Neural cell (in vitro differentiated cells): Measurements from ENCODE around the gene FAM98B.

Source experiments
- CTCF ChIP-seq: fragments of 450-650 bp; IDR thresholded peaks from 2 replicates; pipeline ENCODE4 v1.5.1; 2014; ENCODE audit warnings: antibody characterized with exemption, mild to moderate bottlenecking, moderate library complexity; ENCODE audit not compliant: poor library complexity, severe bottlenecking
- EP300 ChIP-seq: fragments of 450-650 bp; conservative IDR thresholded peaks from 2 replicates; pipeline ENCODE4 v1.6.1; 2014; ENCODE audit warnings: antibody characterized with exemption, mild to moderate bottlenecking, moderate library complexity; ENCODE audit not compliant: poor library complexity, severe bottlenecking
- EZH2 ChIP-seq: fragments of 200-600, 300-800 bp; shearing (Covaris generic), sonication (generic); IDR thresholded peaks from 2 replicates; pipeline ENCODE4 v1.6.1; 2014; ENCODE audit warnings: antibody characterized with exemption, low read length, borderline replicate concordance, mild to moderate bottlenecking; ENCODE audit not compliant: insufficient read depth, poor library complexity, severe bottlenecking
- MXI1 ChIP-seq: fragments of 450-650 bp; conservative IDR thresholded peaks from 2 replicates; pipeline ENCODE4 v1.6.1; 2014; ENCODE audit warnings: antibody characterized with exemption, mild to moderate bottlenecking; ENCODE audit not compliant: poor library complexity, severe bottlenecking
- POLR2AphosphoS5 ChIP-seq: IDR thresholded peaks from 2 replicates; pipeline ENCODE4 v1.6.1; 2012
- RAD21 ChIP-seq: fragments of 450-650 bp; conservative IDR thresholded peaks from 2 replicates; pipeline ENCODE4 v1.6.1; 2014; ENCODE audit warnings: antibody characterized with exemption, mild to moderate bottlenecking, moderate library complexity
- REST ChIP-seq: IDR thresholded peaks from 2 replicates; pipeline ENCODE4 v1.6.1; 2012; ENCODE audit warnings: borderline replicate concordance
- TAF1 ChIP-seq: IDR thresholded peaks from 2 replicates; pipeline ENCODE4 v1.6.1; 2012; ENCODE audit warnings: low read depth

- no peak for TF ChIP-seq CTCF
- no peak for TF ChIP-seq EP300
- TF ChIP-seq TAF1 = no peak
- TF ChIP-seq EZH2 = no peak
- TF ChIP-seq REST = no peak
- TF ChIP-seq POLR2AphosphoS5 = no peak
- TF ChIP-seq RAD21 = no peak
- no peak for TF ChIP-seq MXI1
Measured at GRCh38 chr15:38470816-38471215, 16.9 kb downstream of the FAM98B start.
